ENCODE measurements around the gene PSMA3. TPM values are rescaled to one million over a fixed set of nuclear protein-coding genes. Genes with fewer than 3 reads are reported as not detected.

Gene PSMA3
- polyA plus RNA-seq, 4 donors = 133 to 206 (median 171) TPM

Other genes with a start within 250 kb of the PSMA3 start
- 1 to 10 TPM in 1 of 4 donors, under 1 TPM in 1, not detected in 2; 0.81 to 1.9 TPM for gene ARMH4, start 92.6 kb upstream of the PSMA3 start, polyA plus RNA-seq
- gene ACTR10, start 44.7 kb upstream of the PSMA3 start, polyA plus RNA-seq = 10 to 100 TPM; 48.5 to 74.0 (median 58.4) TPM
- 10 to 100 TPM in 1 of 4 donors, 1 to 10 TPM in 3; 5.5 to 20.8 (median 7.5) TPM for gene ARID4A, start 53.7 kb downstream of the PSMA3 start, polyA plus RNA-seq
- gene TOMM20L, start 151.1 kb downstream of the PSMA3 start, polyA plus RNA-seq = under 1 TPM in 1 of 4 donors, not detected in 3; 0.38 TPM
- gene TIMM9, start 182.7 kb downstream of the PSMA3 start, polyA plus RNA-seq = 10 to 100 TPM; 25.3 to 70.3 (median 53.7) TPM
- 10 to 100 TPM in 1 of 4 donors, 1 to 10 TPM in 3; 2.7 to 12.3 (median 5.0) TPM for gene KIAA0586, start 182.9 kb downstream of the PSMA3 start, polyA plus RNA-seq

All from small intestine (tissue), 4 donors.